Karpas-422 (cell line): Measurements from ENCODE around the gene CER1. TPM values are rescaled to one million over a fixed set of nuclear protein-coding genes. Genes with fewer than 3 reads are reported as not detected.

ENCODE experiments used
- DNase-seq: peaks from one replicate; pipeline ENCODE4 v3.0.0-alpha.2; 2015
- H2AFZ ChIP-seq: fragments of 200-600 bp; sonication (generic); 2 replicates; pipeline ENCODE4 v1.6.1; 2014; ENCODE audit warnings: antibody characterized with exemption, low read length, mixed read lengths
- H3K27ac ChIP-seq: fragments of 200-600 bp; sonication (generic); 2 replicates; pipeline ENCODE4 v1.5.1; 2014; ENCODE audit warnings: mild to moderate bottlenecking, low read length, moderate library complexity
- H3K27me3 ChIP-seq: fragments of 200-600 bp; sonication (generic); 2 replicates; pipeline ENCODE4 v1.6.1; 2014; ENCODE audit warnings: low read length, mixed read lengths
- H3K36me3 ChIP-seq: fragments of 200-600 bp; sonication (generic); 2 replicates; pipeline ENCODE4 v1.6.1; 2014; ENCODE audit warnings: low read length, mixed read lengths; ENCODE audit not compliant: insufficient read depth
- H3K4me1 ChIP-seq: fragments of 200-600 bp; sonication (generic); 2 replicates; pipeline ENCODE4 v1.6.1; 2014; ENCODE audit warnings: mild to moderate bottlenecking, low read length, mixed read lengths
- H3K4me2 ChIP-seq: fragments of 200-600 bp; sonication (generic); 2 replicates; pipeline ENCODE4 v1.6.1; 2014; ENCODE audit warnings: low read length, low read depth, mild to moderate bottlenecking; ENCODE audit not compliant: poor library complexity, severe bottlenecking
- H3K4me3 ChIP-seq: fragments of 200-600 bp; sonication (generic); 2 replicates; pipeline ENCODE4 v1.5.1; 2014; ENCODE audit warnings: mild to moderate bottlenecking, antibody characterized with exemption, low read length, mixed read lengths
- H3K79me2 ChIP-seq: fragments of 200-600 bp; sonication (generic); 2 replicates; pipeline ENCODE4 v1.6.1; 2014; ENCODE audit warnings: mild to moderate bottlenecking, low read length, mixed read lengths
- H3K9ac ChIP-seq: fragments of 200-600 bp; sonication (generic); 2 replicates; pipeline ENCODE4 v1.6.0; 2014; ENCODE audit warnings: low read length
- H3K9me2 ChIP-seq: fragments of 200-600 bp; sonication (generic), shearing (Covaris generic); replicated peaks from 2 replicates; pipeline ENCODE4 v1.6.0; 2014; ENCODE audit warnings: mild to moderate bottlenecking, low read length, moderate library complexity; ENCODE audit not compliant: insufficient read depth
- H3K9me3 ChIP-seq: fragments of 300-700, 200-600 bp; sonication (generic); 2 replicates; pipeline ENCODE4 v1.6.1; 2014; ENCODE audit warnings: low read length, mixed read lengths
- H4K20me1 ChIP-seq: fragments of 200-600 bp; sonication (generic); 2 replicates; pipeline ENCODE4 v1.6.1; 2014; ENCODE audit warnings: mild to moderate bottlenecking, antibody characterized with exemption, low read length, low read depth; ENCODE audit not compliant: insufficient read depth
- total RNA-seq: library from RNA; depleted of rRNA; stranded (reverse); fragments of >200 nt; shearing (Covaris generic); gene quantifications from 2 replicates; pipeline ENCODE4 v1.2.3, GENCODE V29; 2014; ENCODE audit warnings: low replicate concordance; rRNA removed

CER1 gene
- total RNA-seq, 1 experiment from 2014 or later = not detected

DNA sequence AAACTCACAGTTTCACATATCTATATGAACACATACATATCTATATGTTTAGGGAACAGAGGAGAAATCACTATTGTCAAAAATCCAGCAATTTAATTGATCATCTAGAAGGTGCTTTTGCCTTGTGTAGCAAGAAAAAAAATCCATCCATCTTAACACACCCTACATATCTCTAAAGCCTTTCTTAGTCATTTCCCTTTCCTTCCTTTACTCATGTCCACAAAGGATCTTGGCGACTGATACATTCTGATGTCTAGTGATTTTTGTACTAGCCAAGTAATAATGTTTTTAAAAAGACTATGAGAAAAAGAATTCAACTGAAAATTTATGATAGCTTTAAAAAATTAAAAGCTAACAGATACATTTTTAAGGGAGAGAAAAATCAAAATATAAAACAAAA lies 51.8 kb downstream of the CER1 start:
- H3K9me2 ChIP-seq = no peaks in the 10 kb centered on the region
- H3K4me2 ChIP-seq = no peak overlapping the region
- peaks cover 54% of the 10 kb centered on the region for H3K79me2 ChIP-seq
- no peaks in the 10 kb centered on the region for H4K20me1 ChIP-seq
- no peak overlapping the region for H2AFZ ChIP-seq
- no peaks in the 10 kb centered on the region for H3K27me3 ChIP-seq
- no peak overlapping the region for H3K9ac ChIP-seq
- peaks cover 55% of the 10 kb centered on the region for H3K36me3 ChIP-seq
- no peak for DNase-seq
- H3K27ac ChIP-seq = no peak overlapping the region
- H3K9me3 ChIP-seq = no peaks in the 10 kb centered on the region; the same call in 1 of the 2 replicates
- no peak overlapping the region for H3K4me3 ChIP-seq
- no peaks in the 10 kb centered on the region for H3K4me1 ChIP-seq

Other genes with a start within 250 kb of the CER1 start
- gene ZDHHC21, start 29.3 kb downstream of the CER1 start, total RNA-seq = 35.6 and 84.6 TPM in 2 replicates
- not detected in 2 replicates for gene FREM1, start 187.7 kb upstream of the CER1 start, total RNA-seq